ENCODE results near the gene TNFSF18. TPM values are rescaled to one million over a fixed set of nuclear protein-coding genes. Genes with fewer than 3 reads are reported as not detected.

The TNFSF18 gene
- polyA plus RNA-seq, 12 donors, result 0.08 to 0.41 (median 0.15) TPM; not detected in 2

Other genes with a start within 250 kb of the TNFSF18 start
- 1 to 10 TPM in 10 of 12 donors, not detected in 2; 1.3 to 3.8 (median 2.5) TPM for gene TNFSF4, start 156.4 kb upstream of the TNFSF18 start, polyA plus RNA-seq (ENCODE audit: insufficient read length in 12 of 12)